ENCODE measurements around the gene DHRSX.
A peak's percentile ranks its signal among the peaks of the same experiment; 100 is the strongest.

Gene DHRSX

GRCh38 chrX:2413969-2414368, 86.8 kb downstream of the DHRSX start:
- no peak overlapping the region for H3K4me3 ChIP-seq (ENCODE audit: insufficient read length, low read depth)
- H3K36me3 ChIP-seq (ENCODE audit: insufficient read depth, insufficient read length, low read length) = no peaks in the 10 kb centered on the region
- TF ChIP-seq SUZ12 (IDR thresholded peaks at IDR 0.05; ENCODE audit: extremely low read depth, insufficient read depth, insufficient read length) (no peak), YY1 (IDR thresholded peaks at IDR 0.05; ENCODE audit: insufficient read depth, insufficient read length) (no peak), ZNF274 (IDR thresholded peaks at IDR 0.05; ENCODE audit: low read depth, low read length) (no peak)
- DNase-seq (ENCODE audit: low read depth, low spot score) = no peak
- H3K4me1 ChIP-seq (ENCODE audit: insufficient read depth, insufficient read length) = no peaks in the 10 kb centered on the region
- H3K27me3 ChIP-seq (ENCODE audit: insufficient read depth, insufficient read length) = no peaks in the 10 kb centered on the region
- H3K9ac ChIP-seq (ENCODE audit: insufficient read length, low read depth) = no peak overlapping the region
- H3K9me3 ChIP-seq (ENCODE audit: insufficient read depth, low read length) = peaks cover 8% of the 10 kb centered on the region; the same call in 1 of the 2 replicates

DNA sequence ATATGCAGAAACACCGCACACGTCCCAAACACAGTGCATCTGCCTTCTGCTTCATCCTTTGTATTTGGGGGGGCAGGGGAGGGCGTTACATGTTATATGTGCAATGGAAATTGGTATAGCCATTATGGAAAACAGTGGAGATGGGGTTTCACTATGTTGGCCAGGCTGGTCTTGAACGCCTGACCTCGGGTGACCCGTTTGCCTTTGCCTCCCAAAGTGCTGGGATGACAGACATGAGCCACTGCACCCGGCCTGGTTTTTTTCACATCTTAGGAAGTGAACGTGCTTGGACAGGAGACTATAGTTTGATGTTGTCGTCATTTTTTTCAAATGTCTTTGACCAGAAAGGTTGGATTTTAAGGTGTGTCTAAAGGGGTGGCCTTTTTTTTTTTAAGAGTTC, 88.6 kb downstream of the DHRSX start:
- H3K9ac ChIP-seq (ENCODE audit: insufficient read length, low read depth) = no peak overlapping the region
- DNase-seq (ENCODE audit: low read depth, low spot score) = no peak
- TF ChIP-seq SUZ12 (IDR thresholded peaks at IDR 0.05; ENCODE audit: extremely low read depth, insufficient read depth, insufficient read length) = no peak

GRCh38 chrX:2410279-2411020, 90.3 kb downstream of the DHRSX start:
- Histone ChIP-seq H3K9ac (ENCODE audit: insufficient read length, low read depth) (no peak overlapping the region), H3K4me3 (ENCODE audit: insufficient read length, low read depth) (no peak overlapping the region), H3K27me3 (ENCODE audit: insufficient read depth, insufficient read length) (no peaks in the 10 kb centered on the region), H3K36me3 (ENCODE audit: insufficient read depth, insufficient read length, low read length) (no peaks in the 10 kb centered on the region), H3K9me3 (ENCODE audit: insufficient read depth, low read length) (peaks cover 21% of the 10 kb centered on the region), H3K4me1 (ENCODE audit: insufficient read depth, insufficient read length) (no peaks in the 10 kb centered on the region)
- DNase-seq (ENCODE audit: low read depth, low spot score) = no peak
- TF ChIP-seq ZNF274 (IDR thresholded peaks at IDR 0.05; ENCODE audit: low read depth, low read length) (no peak), YY1 (IDR thresholded peaks at IDR 0.05; ENCODE audit: insufficient read depth, insufficient read length) (no peak), SUZ12 (IDR thresholded peaks at IDR 0.05; ENCODE audit: extremely low read depth, insufficient read depth, insufficient read length) (no peak)

More for the DNA sequence above, 88.6 kb downstream of the DHRSX start:
- Histone ChIP-seq H3K9me3 (ENCODE audit: insufficient read depth, low read length) (peaks cover 16% of the 10 kb centered on the region), H3K27me3 (ENCODE audit: insufficient read depth, insufficient read length) (no peaks in the 10 kb centered on the region), H3K4me3 (ENCODE audit: insufficient read length, low read depth) (no peak overlapping the region), H3K36me3 (ENCODE audit: insufficient read depth, insufficient read length, low read length) (no peaks in the 10 kb centered on the region), H3K4me1 (ENCODE audit: insufficient read depth, insufficient read length) (no peaks in the 10 kb centered on the region)

- Histone ChIP-seq H3K36me3 (ENCODE audit: insufficient read depth, insufficient read length, low read length) (no peaks in the 10 kb centered on the region), H3K27me3 (ENCODE audit: insufficient read depth, insufficient read length) (no peaks in the 10 kb centered on the region), H3K9me3 (ENCODE audit: insufficient read depth, low read length) (peaks cover 19% of the 10 kb centered on the region), H3K4me1 (ENCODE audit: insufficient read depth, insufficient read length) (no peaks in the 10 kb centered on the region), H3K9ac (ENCODE audit: insufficient read length, low read depth) (no peak overlapping the region), H3K4me3 (ENCODE audit: insufficient read length, low read depth) (no peak overlapping the region)
- TF ChIP-seq YY1 (IDR thresholded peaks at IDR 0.05; ENCODE audit: insufficient read depth, insufficient read length) = no peak
- DNase-seq (ENCODE audit: low read depth, low spot score) = no peak
Measured at GRCh38 chrX:2409796-2410195, 91.0 kb downstream of the DHRSX start.

DNA sequence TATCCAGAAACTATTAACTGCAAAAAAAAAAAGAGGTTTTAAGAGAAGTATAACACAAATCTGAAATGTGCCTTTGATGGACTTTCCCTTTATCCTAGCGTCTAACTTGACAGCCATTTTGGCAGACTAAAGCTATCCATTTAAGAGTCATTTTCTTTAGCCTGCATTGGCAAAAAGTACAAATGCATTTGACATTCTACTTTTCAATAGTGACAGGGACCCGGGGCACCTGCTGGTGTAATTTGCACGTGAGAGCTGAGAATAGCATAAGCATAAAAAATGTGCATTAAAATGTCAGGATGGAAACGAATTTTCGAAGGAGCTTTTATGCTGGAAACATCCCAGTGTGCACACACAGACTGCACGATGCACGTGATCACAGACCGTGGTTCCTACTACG, 91.9 kb downstream of the DHRSX start:
- H3K9me3 ChIP-seq (ENCODE audit: insufficient read depth, low read length) = peaks cover 13% of the 10 kb centered on the region
- H3K27me3 ChIP-seq (ENCODE audit: insufficient read depth, insufficient read length) = no peaks in the 10 kb centered on the region
- TF ChIP-seq YY1 (IDR thresholded peaks at IDR 0.05; ENCODE audit: insufficient read depth, insufficient read length) (no peak), ZNF274 (IDR thresholded peaks at IDR 0.05; ENCODE audit: low read depth, low read length) (no peak), SUZ12 (IDR thresholded peaks at IDR 0.05; ENCODE audit: extremely low read depth, insufficient read depth, insufficient read length) (no peak)
- no peaks in the 10 kb centered on the region for H3K4me1 ChIP-seq (ENCODE audit: insufficient read depth, insufficient read length)
- no peaks in the 10 kb centered on the region for H3K36me3 ChIP-seq (ENCODE audit: insufficient read depth, insufficient read length, low read length)
- DNase-seq (ENCODE audit: low read depth, low spot score) = no peak
- no peak overlapping the region for H3K9ac ChIP-seq (ENCODE audit: insufficient read length, low read depth)
- H3K4me3 ChIP-seq (ENCODE audit: insufficient read length, low read depth) = no peak overlapping the region

GRCh38 chrX:2406891-2407518, 93.8 kb downstream of the DHRSX start:
- peaks cover 13% of the 10 kb centered on the region for H3K9me3 ChIP-seq (ENCODE audit: insufficient read depth, low read length)
- H3K4me3 ChIP-seq (ENCODE audit: insufficient read length, low read depth) = no peak overlapping the region
- H3K9ac ChIP-seq (ENCODE audit: insufficient read length, low read depth) = no peak overlapping the region
- no peak for TF ChIP-seq ZNF274 (IDR thresholded peaks at IDR 0.05; ENCODE audit: low read depth, low read length)
- TF ChIP-seq SUZ12 (IDR thresholded peaks at IDR 0.05; ENCODE audit: extremely low read depth, insufficient read depth, insufficient read length) = no peak
- TF ChIP-seq YY1 (IDR thresholded peaks at IDR 0.05; ENCODE audit: insufficient read depth, insufficient read length) = no peak
- H3K4me1 ChIP-seq (ENCODE audit: insufficient read depth, insufficient read length) = peaks cover 5% of the 10 kb centered on the region
- no peaks in the 10 kb centered on the region for H3K36me3 ChIP-seq (ENCODE audit: insufficient read depth, insufficient read length, low read length)
- H3K27me3 ChIP-seq (ENCODE audit: insufficient read depth, insufficient read length) = no peaks in the 10 kb centered on the region
- no peak for DNase-seq (ENCODE audit: low read depth, low spot score)

DNA sequence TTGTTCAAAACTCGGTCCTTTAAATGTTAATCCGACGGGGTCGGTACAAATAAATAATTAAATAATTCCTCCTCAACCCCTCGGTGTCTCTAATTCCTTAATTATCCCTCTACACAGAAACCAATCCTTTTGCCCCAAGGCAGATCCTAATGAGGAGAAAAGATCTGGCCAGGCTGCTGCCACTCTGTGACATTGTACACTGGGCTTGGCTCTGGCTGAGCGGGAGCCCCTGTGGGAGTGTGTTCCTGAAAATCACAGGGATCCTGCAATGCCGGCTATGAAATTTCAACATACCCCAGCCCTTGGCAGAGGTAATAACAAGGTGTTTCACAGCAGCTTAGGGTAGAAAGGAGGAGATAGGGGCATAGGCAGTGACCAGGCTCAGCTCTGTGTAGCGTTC, 96.0 kb downstream of the DHRSX start:
- Histone ChIP-seq H3K4me1 (ENCODE audit: insufficient read depth, insufficient read length) (peaks cover 5% of the 10 kb centered on the region), H3K36me3 (ENCODE audit: insufficient read depth, insufficient read length, low read length) (no peaks in the 10 kb centered on the region), H3K4me3 (ENCODE audit: insufficient read length, low read depth) (no peak overlapping the region), H3K9me3 (ENCODE audit: insufficient read depth, low read length) (peaks cover 13% of the 10 kb centered on the region), H3K9ac (ENCODE audit: insufficient read length, low read depth) (peak overlapping the region; percentile 44), H3K27me3 (ENCODE audit: insufficient read depth, insufficient read length) (no peaks in the 10 kb centered on the region)
- no peak for TF ChIP-seq YY1 (IDR thresholded peaks at IDR 0.05; ENCODE audit: insufficient read depth, insufficient read length)
- no peak for TF ChIP-seq ZNF274 (IDR thresholded peaks at IDR 0.05; ENCODE audit: low read depth, low read length)
- TF ChIP-seq SUZ12 (IDR thresholded peaks at IDR 0.05; ENCODE audit: extremely low read depth, insufficient read depth, insufficient read length) = no peak
- DNase-seq (ENCODE audit: low read depth, low spot score) = no peak
